Subcutaneous abdominal adipose tissue (tissue), 5 donors: Measurements from ENCODE around the gene CHST9.
A peak's percentile ranks its signal among the peaks of the same experiment; 100 is the strongest.

Experiments used
- H3K27ac ChIP-seq: one replicate; pipeline ENCODE4 v1.7.0; 2013; ENCODE audit warnings: low read depth, mild to moderate bottlenecking, inconsistent platforms, low read length, moderate library complexity
- H3K27me3 ChIP-seq, 5 donors: one replicate each; pipeline ENCODE4 v1.7.0; 2013; ENCODE audit warnings: low read length in 5 of 5, inconsistent platforms in 1 of 5; ENCODE audit not compliant: control insufficient read depth in 5 of 5, insufficient read depth in 4 of 5
- H3K36me3 ChIP-seq, 5 donors: one replicate each; pipeline ENCODE4 v1.7.0; 2013; ENCODE audit warnings: low read length in 5 of 5; ENCODE audit not compliant: control insufficient read depth in 5 of 5, insufficient read depth in 5 of 5
- H3K4me1 ChIP-seq, 5 donors: one replicate each; pipeline ENCODE4 v1.7.0; 2013; ENCODE audit warnings: low read length in 5 of 5, mild to moderate bottlenecking in 3 of 5, moderate library complexity in 1 of 5; ENCODE audit not compliant: control insufficient read depth in 5 of 5, insufficient read depth in 5 of 5
- H3K4me3 ChIP-seq, 5 donors: one replicate each; pipeline ENCODE4 v1.7.0; 2013; ENCODE audit warnings: low read length in 5 of 5, low read depth in 1 of 5
- H3K9ac ChIP-seq, 5 donors: one replicate each; pipeline ENCODE4 v1.7.0; 2013; ENCODE audit warnings: low read length in 5 of 5, mild to moderate bottlenecking in 4 of 5, moderate library complexity in 3 of 5
- H3K9me3 ChIP-seq, 5 donors: one replicate each; pipeline ENCODE4 v1.7.0; 2013; ENCODE audit warnings: low read length in 5 of 5; ENCODE audit not compliant: control insufficient read depth in 5 of 5
- donor health status: healthy.
- donor health status: healthy.
- donor health status: healthy.
- donor health status: healthy.
- donor health status: healthy.

The CHST9 gene

DNA sequence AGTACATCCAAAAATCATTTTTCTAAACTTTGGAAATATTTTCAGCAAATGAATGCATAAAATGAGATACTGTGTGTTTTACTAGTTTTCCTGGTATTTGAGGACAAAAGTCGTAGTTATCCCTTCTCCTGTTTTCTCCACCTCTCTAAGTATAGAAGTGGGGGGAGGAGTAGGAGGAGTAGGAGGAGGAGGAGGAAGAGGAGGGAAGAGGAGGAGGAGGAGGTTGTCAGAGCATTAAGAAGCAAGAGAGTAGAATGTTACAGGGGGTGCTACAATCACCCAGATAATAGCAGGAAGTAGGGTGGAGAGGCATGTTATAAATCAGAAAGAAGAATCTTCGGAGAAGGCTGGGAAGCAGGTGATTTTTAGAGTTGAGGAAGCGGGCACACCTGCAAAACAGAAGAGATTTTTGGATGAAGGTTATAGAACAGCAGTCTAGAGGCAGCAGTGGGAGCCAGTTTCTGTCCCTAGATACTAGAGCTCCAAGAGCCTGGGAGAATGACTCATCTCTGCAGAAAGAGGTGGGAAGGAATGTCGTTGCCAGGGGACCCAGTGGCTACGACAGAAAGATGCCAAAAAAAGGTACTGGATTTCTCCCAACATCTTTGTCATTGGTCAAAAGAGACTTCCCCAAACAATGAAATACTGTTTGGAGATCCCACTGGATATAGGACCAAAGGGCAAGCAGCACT is 275.4 kb downstream of the CHST9 start:
- Histone ChIP-seq H3K27me3 (no peaks in the 10 kb centered on the region), H3K4me1 (peaks cover 0 to 4% (median 0%) of the 10 kb centered on the region in 5 donors), H3K9ac (no peak overlapping the region), H3K4me3 (no peak overlapping the region), H3K36me3 (no peaks in the 10 kb centered on the region), H3K27ac (no peak overlapping the region), H3K9me3 (no peaks in the 10 kb centered on the region)

DNA sequence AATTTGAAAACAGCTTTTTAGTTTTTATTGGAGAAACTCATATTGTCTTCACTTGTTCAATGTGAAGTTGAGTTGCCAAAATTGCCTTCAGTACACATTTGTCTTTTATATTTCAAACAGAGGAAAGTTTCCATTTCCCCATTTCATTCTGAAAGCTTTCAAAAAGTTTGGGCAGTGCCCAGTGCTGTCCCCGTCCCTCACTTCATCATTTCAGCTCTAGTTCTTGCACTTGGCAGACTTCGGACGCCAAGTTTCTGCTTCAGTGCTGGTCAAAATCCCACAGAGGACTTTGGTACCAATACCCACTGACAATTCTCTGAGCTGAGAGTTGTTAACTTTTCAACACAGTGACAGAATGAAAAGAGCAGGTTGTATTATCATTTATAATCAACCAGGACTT is 276.2 kb downstream of the CHST9 start:
- no peaks in the 10 kb centered on the region for H3K36me3 ChIP-seq
- H3K4me1 ChIP-seq = peaks cover 0 to 4% (median 0%) of the 10 kb centered on the region in 5 donors
- H3K9me3 ChIP-seq = no peaks in the 10 kb centered on the region
- no peak overlapping the region for H3K27ac ChIP-seq
- no peak overlapping the region for H3K4me3 ChIP-seq
- H3K9ac ChIP-seq = no peak overlapping the region
- H3K27me3 ChIP-seq = no peaks in the 10 kb centered on the region

DNA sequence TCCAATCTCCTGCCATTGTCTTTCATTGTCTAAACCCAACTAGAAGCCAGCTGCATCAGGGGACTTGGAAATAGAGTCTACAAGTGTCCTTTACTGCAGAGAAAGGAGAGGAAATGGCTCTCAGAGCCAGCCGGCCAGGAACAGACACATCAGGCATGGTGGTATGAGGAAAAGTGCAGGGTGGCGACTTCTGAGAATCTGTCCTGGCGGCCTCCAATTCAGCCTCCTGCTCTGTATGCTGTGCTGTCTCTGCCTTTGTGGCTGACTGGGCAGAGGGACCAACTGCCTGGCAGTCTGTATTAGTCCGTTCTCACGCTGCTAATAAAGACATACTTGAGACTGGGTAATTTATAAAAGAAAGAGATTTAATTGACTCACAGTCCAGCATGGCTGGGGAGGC is 282.8 kb downstream of the CHST9 start:
- no peaks in the 10 kb centered on the region for H3K4me1 ChIP-seq
- H3K9ac ChIP-seq = no peak overlapping the region
- H3K36me3 ChIP-seq = no peaks in the 10 kb centered on the region
- H3K9me3 ChIP-seq = peaks cover 0 to 6% (median 2%) of the 10 kb centered on the region in 5 donors
- H3K27ac ChIP-seq = no peak overlapping the region
- H3K27me3 ChIP-seq = no peaks in the 10 kb centered on the region
- H3K4me3 ChIP-seq = no peak overlapping the region

DNA sequence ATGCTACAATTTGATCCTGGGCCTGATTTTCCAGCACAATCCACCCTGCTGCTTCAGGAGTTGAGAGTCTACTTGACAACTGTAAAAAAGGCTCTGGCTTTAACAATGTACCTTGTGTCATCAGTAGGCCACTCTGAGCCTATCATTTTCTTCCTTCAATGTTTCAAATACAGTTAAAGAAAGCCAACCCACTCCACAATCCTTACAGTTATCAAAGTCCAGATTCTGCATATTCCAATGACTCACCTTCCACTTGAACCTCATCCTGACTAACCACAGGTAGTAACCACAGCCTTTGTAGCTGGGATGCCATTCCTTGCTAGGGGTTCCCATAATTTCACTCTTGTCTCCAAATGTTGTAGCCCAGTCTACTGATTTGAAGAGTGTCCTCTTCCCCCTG is 284.1 kb downstream of the CHST9 start:
- Histone ChIP-seq H3K4me1 (no peaks in the 10 kb centered on the region), H3K36me3 (no peaks in the 10 kb centered on the region), H3K9me3 (peaks cover 0 to 6% (median 2%) of the 10 kb centered on the region in 5 donors), H3K27ac (no peak overlapping the region), H3K4me3 (no peak overlapping the region), H3K27me3 (no peaks in the 10 kb centered on the region), H3K9ac (no peak overlapping the region)

- Histone ChIP-seq H3K9me3 (no peaks in the 10 kb centered on the region), H3K27me3 (no peaks in the 10 kb centered on the region), H3K9ac (peak overlapping the region in 1 of 5 donors; percentile 34), H3K4me3 (no peak overlapping the region), H3K4me1 (peaks cover 0 to 4% (median 0%) of the 10 kb centered on the region in 5 donors), H3K36me3 (no peaks in the 10 kb centered on the region), H3K27ac (no peak overlapping the region)
Observed at GRCh38 chr18:26894426-26894825, 290.7 kb downstream of the CHST9 start.

DNA sequence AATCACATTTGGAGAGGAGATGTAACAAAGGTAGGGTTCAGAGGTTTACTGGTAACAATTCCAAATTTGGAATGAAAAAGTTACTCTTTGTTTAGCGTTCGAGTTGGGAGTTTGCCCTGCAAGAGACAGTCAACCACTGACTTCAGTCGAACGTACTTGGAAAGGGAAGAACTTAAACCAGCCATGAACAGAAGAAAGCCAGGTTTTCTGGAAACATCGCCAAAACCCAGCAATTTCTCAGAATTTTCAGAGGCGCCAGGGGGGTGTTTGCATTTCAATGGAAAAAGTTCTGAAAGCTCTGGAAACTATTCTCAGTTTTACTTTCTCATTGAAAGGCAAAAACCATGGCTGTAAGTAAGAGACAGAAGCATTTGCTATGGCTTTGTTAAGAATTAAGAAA is 291.1 kb downstream of the CHST9 start:
- no peak overlapping the region for H3K27ac ChIP-seq
- H3K4me1 ChIP-seq = peaks cover 0 to 4% (median 0%) of the 10 kb centered on the region in 5 donors
- H3K27me3 ChIP-seq = no peaks in the 10 kb centered on the region
- no peak overlapping the region for H3K4me3 ChIP-seq
- H3K9ac ChIP-seq = peak overlapping the region in 1 of 5 donors; percentile 34
- H3K9me3 ChIP-seq = no peaks in the 10 kb centered on the region
- no peaks in the 10 kb centered on the region for H3K36me3 ChIP-seq

DNA sequence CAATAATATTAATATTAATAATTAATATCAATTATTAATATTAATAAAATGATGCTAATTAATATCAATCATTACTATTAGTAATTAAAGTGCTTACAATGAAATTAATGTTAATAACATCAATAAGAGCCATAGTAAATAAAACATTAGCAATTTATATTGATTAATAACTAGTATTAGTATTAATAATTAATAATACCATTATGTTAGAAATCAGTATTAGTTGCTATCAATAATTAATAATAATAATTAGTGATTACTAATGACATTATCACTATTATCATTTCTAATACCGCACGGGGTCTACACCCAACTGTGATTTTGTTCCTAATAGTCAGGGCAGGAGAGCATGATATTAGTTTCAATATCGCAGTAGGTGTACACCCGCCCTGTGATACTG is 296.8 kb downstream of the CHST9 start:
- Histone ChIP-seq H3K9me3 (no peaks in the 10 kb centered on the region), H3K36me3 (no peaks in the 10 kb centered on the region), H3K4me3 (no peak overlapping the region), H3K4me1 (no peaks in the 10 kb centered on the region), H3K27ac (no peak overlapping the region), H3K9ac (no peak overlapping the region), H3K27me3 (no peaks in the 10 kb centered on the region)

GRCh38 chr18:26875040-26875654 is 310.0 kb downstream of the CHST9 start:
- H3K9me3 ChIP-seq = no peaks in the 10 kb centered on the region
- H3K4me1 ChIP-seq = peaks cover 0 to 24% (median 3%) of the 10 kb centered on the region in 5 donors
- no peak overlapping the region for H3K27ac ChIP-seq
- H3K36me3 ChIP-seq = no peaks in the 10 kb centered on the region
- H3K27me3 ChIP-seq = no peaks in the 10 kb centered on the region
- no peak overlapping the region for H3K9ac ChIP-seq
- H3K4me3 ChIP-seq = no peak overlapping the region

- no peak overlapping the region for H3K9ac ChIP-seq
- H3K4me1 ChIP-seq = peaks cover 0 to 20% (median 2%) of the 10 kb centered on the region in 5 donors
- no peaks in the 10 kb centered on the region for H3K27me3 ChIP-seq
- no peaks in the 10 kb centered on the region for H3K9me3 ChIP-seq
- no peak overlapping the region for H3K4me3 ChIP-seq
- no peak overlapping the region for H3K27ac ChIP-seq
- no peaks in the 10 kb centered on the region for H3K36me3 ChIP-seq
Observed at GRCh38 chr18:26874283-26874682, 310.8 kb downstream of the CHST9 start.

DNA sequence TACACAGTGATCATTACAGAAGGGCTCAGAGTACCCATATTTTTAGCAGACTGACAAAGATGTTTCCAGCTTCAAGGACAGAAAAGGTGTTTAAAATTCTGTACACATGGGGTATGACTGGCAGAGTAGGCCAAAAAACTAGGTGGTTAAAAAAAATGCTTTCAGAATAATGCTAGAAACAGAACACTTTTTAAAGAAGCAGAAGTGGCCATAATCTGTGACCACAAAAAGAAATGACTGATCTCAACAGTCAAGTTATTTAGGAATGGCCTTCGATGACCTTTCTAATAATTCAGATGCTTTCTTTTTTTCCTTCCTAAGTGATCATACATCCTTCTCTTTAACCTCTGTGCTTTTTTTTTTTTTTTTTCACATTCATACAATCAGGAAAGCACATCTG is 315.5 kb downstream of the CHST9 start:
- no peaks in the 10 kb centered on the region for H3K36me3 ChIP-seq
- H3K27ac ChIP-seq = no peak overlapping the region
- no peaks in the 10 kb centered on the region for H3K9me3 ChIP-seq
- no peak overlapping the region for H3K9ac ChIP-seq
- peaks cover 0 to 11% (median 0%) of the 10 kb centered on the region in 5 donors for H3K4me1 ChIP-seq
- no peak overlapping the region for H3K4me3 ChIP-seq
- peaks cover 0 to 2% (median 0%) of the 10 kb centered on the region in 5 donors for H3K27me3 ChIP-seq
